SW480 (cell line): Measurements from ENCODE around the gene GPR18.

ENCODE experiments used
- DNase-seq: peaks from one replicate; pipeline ENCODE4 v3.0.0-alpha.2; 2016; ENCODE audit warnings: low spot score

The GPR18 gene

GRCh38 chr13:99290894-99291293, 32.7 kb upstream of the GPR18 start:
- no peak for DNase-seq

- no peak for DNase-seq
These were observed 31.6 kb upstream of the GPR18 start for GRCh38 chr13:99289674-99290337.

- DNase-seq = no peak
These were observed 31.1 kb upstream of the GPR18 start for GRCh38 chr13:99289271-99289670.

- no peak for DNase-seq
These were observed 29.9 kb upstream of the GPR18 start for GRCh38 chr13:99288089-99288488.

- DNase-seq = no peak
These were observed 29.4 kb upstream of the GPR18 start for GRCh38 chr13:99287551-99287950.

- DNase-seq = no peak
These were observed 27.4 kb upstream of the GPR18 start for GRCh38 chr13:99285432-99286182.

GRCh38 chr13:99282264-99283231, 24.4 kb upstream of the GPR18 start:
- DNase-seq = no peak

GRCh38 chr13:99281811-99282263, 23.7 kb upstream of the GPR18 start:
- DNase-seq = no peak

GRCh38 chr13:99280166-99280565, 22.0 kb upstream of the GPR18 start:
- DNase-seq = no peak

- DNase-seq = no peak
These were observed 21.5 kb upstream of the GPR18 start for GRCh38 chr13:99279637-99280036.

GRCh38 chr13:99278843-99279242, 20.7 kb upstream of the GPR18 start:
- no peak for DNase-seq

- DNase-seq = no peak
These were observed 20.0 kb upstream of the GPR18 start for GRCh38 chr13:99278200-99278599.

GRCh38 chr13:99277629-99278028, 19.4 kb upstream of the GPR18 start:
- no peak for DNase-seq

GRCh38 chr13:99276706-99277105, 18.5 kb upstream of the GPR18 start:
- DNase-seq = no peak

- DNase-seq = peak; percentile 36
These were observed 16.9 kb upstream of the GPR18 start for GRCh38 chr13:99275093-99275469.

GRCh38 chr13:99273128-99273527, 14.9 kb upstream of the GPR18 start:
- no peak for DNase-seq

GRCh38 chr13:99272481-99272880, 14.3 kb upstream of the GPR18 start:
- no peak for DNase-seq

- no peak for DNase-seq
These were observed 13.1 kb upstream of the GPR18 start for GRCh38 chr13:99271249-99271648.

GRCh38 chr13:99270518-99270917, 12.3 kb upstream of the GPR18 start:
- DNase-seq = no peak

- DNase-seq = peak; percentile 60
These were observed 11.6 kb upstream of the GPR18 start for GRCh38 chr13:99269627-99270241.

GRCh38 chr13:99268822-99269221, 10.6 kb upstream of the GPR18 start:
- DNase-seq = no peak

- DNase-seq = no peak
These were observed 9.7 kb upstream of the GPR18 start for GRCh38 chr13:99267927-99268326.
